ELF-1 (cell line): Measurements from ENCODE around the gene KCNS1.

Experiments used
- DNase-seq: peaks from one replicate; pipeline ENCODE4 v3.0.0-alpha.2; 2016; ENCODE audit warnings: low read depth, low spot score

Gene KCNS1

DNA sequence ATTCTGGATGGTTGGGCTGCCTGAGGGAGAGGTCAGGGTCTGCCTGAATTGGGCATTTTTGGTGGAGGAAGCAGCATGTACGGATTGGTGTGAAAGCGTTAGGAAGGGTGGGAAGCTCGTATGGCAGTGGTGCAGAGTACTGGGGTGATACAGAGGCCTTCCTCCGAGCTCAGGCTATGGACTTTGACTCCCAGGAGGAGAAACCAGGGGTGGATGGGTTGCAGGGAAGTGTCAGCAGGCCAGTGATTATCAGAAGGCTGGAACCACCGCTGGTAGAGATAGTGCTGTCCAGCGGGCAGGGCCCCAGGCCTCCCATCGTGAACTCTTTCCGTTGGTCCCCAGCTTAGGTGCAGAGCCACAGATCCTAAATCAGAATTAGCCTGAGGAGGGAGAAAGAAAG lies 8.7 kb upstream of the KCNS1 start:
- no peak for DNase-seq

DNA sequence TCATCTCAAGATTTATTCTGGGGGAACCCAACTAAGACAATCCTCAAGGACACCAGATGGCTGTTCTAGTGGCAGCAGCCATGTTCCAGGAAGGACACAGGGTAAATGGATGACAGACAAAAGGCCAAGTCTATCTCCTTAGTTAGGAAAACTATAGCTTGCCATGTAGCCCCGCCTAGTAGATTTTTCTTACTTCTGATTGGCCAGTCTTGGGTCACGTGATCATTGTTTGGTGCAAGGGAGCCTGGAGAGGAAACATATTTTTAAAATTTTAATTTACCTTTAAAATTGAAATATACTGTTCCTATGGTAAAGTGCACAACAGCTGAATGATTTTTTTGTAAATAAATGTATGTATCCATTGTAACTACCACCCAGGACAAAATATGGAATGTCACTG lies 4.4 kb upstream of the KCNS1 start:
- no peak for DNase-seq

DNA sequence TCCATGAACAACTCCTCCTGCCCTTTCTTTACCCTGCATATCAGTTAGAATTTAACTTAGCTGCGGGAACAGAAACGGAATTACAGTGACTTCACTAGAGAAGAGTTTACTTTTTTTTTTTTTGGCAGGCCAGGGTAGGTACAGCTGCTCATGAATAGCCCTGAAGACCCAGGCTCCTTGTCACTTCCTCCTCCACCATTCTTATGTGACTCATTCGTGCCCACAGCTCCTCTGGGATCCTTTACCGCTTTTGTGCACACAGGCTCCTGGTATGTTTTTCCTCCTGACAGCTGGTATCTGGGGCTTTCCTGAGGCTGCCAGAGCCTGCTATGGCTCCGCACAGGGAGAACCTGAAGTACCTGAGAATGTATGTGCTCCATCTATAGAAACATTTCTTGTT lies 3.9 kb upstream of the KCNS1 start:
- no peak for DNase-seq

DNA sequence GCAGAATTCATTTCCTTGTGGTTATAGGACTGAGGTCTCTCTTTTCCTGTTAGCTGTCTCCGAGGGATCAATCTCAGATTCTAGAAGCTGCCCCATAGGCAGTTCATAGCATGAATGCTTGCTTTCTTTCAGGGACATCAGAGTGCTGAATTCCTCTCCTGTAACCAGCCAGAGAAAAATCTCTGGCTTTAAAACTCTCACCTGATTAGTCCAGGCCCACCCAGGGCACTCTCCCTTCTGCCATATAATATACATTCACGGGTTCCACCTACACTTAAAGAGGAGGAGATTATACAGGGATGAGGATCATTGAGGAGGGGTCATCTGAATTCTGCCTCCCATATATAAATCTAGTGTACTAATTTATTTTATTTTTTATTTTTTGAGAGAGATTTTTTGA lies 2.1 kb upstream of the KCNS1 start:
- DNase-seq: no peak

DNA sequence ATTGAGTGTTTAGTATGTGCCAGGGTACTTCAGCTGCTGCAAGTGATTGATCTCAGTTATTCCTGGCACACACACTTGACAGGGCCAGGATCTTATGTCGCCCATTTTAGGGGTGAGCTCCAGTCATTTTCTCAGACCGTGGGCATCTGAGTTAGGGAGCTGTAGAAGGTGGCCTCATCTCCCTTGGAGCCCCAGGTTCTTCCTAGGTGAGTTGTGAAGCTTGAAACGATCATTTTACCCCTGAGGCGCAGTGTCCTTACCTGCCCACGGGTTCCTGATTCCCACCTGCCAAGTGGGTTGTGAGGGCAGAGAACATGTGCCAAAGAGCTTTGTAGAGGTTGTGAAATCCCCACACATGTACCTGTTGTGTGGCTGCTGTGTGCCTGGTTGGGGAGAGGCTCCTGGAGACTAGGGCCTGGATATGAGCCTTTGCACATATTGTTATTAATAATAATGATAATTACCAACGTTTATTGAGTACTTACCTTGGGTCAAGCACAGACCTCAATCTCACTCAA lies 465 bp upstream of the KCNS1 start:
- DNase-seq: no peak

DNA sequence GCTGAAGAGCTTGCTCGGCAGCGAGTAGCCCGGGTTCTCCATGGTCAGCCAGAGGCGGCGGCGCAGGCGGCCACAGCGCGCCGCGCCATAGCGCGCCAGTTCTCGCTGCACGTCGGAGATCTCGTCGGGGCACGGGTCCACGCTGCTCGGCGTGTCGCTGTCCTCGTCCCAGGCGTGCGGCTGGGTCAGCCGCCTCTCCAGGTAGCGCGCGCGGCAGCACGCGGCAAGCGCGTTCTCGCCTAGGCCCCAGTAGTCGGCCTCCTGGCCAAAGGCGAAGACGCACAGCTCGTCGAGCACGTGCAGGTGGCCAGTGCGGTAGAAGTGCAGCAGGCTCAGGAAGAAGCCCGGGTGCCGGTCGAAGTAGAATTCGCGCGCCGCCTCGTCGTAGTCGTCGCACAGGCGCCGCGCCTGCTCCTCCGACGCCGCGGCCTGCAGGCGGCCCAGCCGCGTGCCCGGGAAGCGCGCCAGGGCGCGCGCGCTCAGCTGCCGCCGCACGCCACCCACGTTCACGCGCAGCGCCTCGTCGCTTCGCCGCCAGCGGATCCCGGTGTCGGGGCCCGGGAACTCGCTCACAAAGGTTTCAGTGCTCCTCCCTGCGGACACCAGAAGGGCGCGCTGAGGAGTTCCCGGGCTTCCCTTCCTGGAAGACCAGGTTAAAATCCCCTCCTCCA lies 2.7 kb downstream of the KCNS1 start:
- peak; percentile 72 for DNase-seq

DNA sequence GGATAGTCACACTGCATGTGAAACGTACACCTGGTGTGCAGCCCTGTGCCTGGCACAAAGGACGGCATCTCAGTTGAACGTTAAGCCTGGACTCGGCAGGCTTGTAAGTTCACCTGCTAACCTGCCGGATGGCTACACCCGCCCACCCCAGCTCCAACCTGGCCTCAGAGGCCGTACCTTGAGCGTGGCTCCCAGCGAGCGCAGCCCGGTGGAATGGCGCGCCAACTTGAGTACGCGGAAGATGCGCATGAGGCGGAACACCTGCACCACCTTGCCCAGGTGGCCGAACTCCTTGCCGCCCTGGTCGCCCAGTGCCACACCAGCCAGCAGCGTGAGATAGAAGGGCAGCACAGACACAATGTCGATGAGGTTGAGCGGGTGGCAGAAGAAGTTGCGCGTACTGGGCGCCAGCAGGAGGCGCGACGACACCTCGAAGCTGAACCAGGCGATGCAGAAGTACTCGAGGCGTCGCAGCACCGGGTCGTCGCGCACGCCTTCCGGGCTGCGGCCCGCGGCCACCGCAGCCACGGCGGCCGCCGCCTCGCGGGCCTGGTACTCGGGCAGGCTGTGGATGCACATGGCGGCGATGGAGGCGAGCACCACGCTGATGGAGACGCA lies 3.3 kb downstream of the KCNS1 start:
- DNase-seq: peak; percentile 82

DNA sequence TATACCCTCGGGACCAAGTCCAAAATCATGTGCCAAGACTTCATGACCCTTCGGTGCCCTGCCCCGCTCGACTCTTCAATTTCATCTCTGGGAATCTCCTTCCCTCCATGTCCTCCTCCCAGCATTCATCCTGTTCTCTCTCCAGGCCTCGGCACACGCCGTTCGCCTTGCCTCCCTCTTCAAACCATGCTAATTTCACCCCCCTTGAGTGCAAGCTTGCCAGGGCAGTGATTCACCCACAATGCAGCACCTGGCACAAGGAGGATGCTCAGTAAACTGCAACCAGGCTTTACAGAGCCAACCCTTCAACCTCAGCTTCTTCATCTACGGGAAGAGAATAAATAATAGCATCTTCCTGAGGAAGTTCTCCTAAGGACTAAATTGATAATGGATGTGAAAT lies 4.1 kb downstream of the KCNS1 start:
- no peak for DNase-seq

DNA sequence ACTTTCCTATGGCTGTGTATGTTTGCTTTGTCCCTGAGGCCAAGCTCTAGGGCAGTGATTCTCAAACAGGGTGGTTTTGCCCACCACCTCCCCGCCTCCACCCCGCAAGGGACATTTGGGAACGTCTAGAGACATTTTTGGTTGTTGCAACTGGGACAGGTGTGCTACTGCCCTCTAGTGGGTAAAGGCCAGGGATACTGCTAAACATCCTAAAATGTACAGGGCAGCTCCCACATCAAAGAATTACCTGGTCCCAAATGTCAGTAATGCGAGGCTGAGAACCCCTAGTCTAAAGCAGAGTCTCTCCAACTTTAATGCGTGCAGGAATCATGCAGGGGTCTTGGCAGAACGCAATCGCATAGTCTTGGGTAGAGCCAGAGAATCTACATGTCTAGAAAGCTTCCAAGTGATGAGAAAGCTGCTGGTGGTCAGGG lies 5.1 kb downstream of the KCNS1 start:
- peak; percentile 73 for DNase-seq

DNA sequence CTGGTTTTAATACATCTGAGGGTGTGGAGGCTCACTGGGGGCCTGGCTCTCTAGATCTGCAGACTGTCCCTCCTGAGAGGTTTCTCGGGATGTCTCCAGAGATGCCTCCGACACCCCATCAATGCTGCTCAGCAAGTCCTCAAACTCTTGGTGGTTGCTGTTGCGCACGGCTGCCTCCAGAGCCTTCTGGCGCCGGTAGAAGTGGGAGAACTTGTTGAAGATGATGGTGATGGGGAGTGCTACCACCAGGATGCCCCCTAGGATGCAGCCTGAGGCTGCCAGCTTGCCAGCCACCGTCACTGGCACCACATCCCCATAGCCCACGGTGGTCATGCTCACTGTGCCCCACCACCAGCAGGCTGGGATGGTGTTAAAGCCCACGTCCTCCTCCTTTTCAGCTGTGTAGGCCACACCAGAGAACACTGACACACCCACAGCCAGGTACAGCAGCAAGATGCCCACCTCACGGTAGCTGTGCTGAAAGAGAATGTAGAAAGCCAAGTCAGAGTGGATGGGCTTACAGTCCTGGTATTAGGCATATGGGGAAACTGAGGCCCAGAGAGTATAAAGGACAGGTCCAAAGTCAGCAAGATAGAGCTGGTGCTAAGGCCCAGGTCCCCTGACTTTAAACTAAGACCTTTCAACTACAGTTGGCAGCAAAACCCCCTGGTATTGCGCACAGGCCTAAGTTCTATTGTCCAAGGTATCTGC lies 5.9 kb downstream of the KCNS1 start:
- no peak for DNase-seq

DNA sequence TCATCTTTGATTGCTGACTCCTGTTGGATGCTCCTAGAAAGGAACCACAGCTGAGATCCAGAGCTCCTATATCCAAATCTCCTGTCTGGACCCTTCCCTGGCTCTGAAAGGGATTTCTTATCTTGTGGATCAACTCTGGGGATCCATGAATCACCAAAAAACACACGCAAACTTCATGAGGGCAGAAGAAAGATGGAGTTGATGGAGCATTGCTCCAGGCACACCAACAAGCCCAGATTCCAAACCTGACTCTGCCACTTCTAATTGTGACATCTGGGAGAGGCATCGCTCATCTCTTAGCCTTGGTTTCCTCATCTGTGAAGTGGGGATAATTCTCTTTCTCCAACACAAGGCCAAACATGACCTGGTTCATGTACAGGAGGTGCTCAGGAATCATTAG lies 6.7 kb downstream of the KCNS1 start:
- DNase-seq: no peak

DNA sequence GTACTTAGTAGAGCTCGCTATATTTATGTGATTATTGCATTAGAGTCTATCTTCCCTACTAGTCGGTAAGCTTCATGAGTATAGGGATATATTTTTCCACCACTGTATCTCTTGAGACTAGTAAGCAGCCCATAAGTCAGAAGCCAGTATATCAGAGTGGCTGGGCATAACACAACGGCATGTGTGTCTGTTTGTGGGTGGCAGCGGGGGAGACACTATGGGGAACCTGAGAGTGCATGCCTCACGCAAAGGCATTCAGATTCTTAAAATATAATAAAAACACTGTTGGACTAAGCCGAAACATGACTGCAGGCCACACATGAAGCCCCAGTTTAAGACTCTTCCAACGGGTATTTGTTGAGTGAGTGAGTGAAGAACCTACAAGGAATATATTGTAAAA lies 8.0 kb downstream of the KCNS1 start:
- no peak for DNase-seq

DNA sequence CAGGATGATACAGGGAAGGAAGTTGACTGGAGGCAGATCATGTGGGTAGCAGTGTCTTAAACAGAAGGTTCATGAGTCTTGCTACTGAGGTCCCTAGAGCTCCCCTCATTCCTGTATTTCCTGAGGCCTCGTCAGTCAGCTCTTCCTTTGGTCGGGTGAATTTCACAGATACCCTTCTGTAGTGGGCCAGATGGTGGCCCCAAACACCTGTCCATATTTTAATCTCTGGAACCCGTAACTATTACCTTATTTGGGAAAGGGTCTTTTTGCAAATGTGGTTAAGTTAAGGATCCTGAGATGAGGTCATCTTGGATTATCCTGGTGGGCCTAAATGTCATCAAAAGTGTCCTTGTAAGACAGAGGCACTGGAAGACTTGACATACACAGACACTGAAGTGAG lies 9.6 kb downstream of the KCNS1 start:
- DNase-seq: no peak

DNA sequence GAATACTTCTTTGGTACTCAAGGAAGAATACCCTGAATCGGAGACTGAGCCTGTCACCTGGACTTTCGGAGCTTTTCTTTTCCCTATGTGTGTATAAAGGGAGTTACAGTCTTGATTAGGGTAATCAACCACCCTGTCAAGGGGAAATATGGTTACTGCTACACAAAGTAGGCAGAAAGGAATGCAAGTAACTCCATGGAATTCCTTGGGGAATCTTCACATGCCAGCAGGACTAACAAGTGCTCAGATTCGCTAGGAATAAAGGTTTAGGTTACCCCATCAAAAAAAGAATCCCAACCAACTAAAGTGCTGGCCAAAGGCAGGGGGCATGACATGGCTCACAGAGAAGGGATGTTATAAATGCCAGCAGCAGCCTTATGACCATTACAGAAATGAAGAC lies 10.4 kb downstream of the KCNS1 start:
- DNase-seq: no peak

DNA sequence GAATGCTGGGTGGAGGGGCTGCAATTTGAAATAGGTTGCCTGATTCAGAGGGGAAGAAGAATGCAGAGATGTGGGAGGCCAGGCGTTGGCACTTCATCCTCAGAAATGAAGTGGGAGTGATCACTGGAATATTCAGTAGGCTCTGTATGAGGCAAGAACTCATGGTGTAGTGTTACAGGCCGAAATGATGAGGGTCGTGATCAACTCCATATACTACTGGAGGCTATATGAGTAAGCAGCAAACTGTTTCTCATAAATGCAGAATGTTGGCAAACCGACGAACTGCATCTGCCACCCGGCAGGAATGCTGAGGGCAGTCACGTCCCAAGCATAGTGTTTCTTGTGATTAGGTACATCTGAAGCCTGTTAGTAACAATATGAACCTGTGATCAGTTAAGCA lies 12.7 kb downstream of the KCNS1 start:
- DNase-seq: no peak

DNA sequence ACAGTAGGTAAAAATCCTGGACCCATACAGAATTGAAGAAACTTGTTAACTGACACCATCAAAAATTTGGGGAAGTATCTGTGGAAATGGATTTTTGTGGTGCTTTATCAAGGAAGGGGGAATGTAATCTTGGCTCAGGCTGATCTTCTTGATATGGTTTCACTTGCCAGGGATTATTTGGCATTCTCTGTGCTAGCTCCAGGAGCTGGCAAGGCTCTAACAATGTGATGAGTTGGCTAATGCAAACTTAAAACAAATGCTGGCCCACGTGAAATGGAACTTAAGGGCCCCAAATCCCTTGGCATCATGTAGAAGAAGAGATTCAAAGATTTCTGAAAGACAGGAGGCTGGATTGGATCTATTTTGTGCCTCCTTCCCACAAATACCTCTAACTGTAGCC lies 13.1 kb downstream of the KCNS1 start:
- DNase-seq: no peak

DNA sequence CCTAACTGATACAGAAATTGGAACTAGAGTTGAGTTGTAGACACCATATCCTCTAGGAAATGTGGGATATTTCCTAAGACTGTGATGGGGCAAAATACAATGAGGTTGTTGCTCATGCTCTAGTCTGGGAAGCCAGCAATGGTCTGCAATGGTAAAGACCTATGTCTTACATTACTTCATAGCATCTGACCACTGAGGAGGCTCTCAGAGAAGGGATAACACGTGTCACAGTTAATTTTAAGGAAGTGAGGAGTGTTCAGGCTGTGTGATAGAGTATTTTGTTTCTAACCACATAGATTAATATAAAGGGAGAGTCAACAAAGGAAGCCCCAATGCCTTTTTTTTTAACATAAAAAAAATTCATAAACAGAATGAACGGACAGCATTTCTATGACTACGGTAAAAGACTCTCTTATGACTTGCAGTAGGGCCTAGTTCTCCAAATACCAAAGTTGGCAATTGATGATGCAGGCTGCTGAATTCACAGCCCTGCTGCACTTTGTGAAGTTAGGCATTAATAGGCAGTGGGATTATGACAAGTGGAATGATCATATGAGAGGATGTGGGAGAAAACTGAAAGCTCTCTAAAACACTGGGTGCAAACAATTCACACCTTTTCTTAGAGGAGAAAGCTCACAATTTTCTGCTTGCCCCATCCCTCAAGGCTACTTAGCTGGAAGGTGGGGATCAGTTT lies 13.7 kb downstream of the KCNS1 start:
- no peak for DNase-seq

DNA sequence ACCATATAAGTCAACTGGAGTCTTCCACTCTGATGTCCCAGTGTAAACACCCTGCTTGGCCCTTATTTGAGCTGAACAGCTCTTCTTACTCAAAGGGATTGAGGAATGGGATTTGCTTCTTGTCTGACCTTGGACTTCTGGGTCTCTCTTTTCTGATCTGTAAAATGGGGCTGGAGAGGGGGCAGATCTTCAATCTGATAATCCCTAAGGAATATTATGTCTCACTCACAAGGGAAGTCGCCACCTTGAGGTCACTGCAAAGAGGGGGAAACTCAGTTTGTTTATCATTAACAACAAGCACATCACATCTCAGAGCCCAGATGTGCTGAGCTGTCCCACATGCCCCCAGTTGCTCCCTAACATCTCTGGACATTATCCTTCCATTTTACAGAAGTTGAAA lies 15.1 kb downstream of the KCNS1 start:
- no peak for DNase-seq

DNA sequence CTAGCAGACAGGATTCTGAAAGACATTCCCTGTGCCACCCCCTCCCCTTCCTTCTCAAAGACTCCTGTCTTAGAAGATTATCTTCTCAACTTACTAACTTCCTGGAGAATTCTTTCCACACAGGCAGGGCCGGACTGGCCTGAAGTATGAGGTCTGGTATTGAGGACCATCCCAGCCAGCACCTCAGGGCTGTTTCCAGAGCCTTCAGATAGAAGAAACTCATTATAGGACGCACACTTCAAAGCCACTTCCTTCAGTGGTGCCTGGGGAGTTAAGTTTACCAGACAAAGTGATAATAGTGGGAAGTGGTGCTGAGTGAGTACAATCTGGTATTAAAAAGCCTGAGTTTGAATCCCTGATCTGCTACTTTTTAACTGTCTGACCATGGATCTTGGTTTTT lies 15.6 kb downstream of the KCNS1 start:
- DNase-seq: peak; percentile 68

DNA sequence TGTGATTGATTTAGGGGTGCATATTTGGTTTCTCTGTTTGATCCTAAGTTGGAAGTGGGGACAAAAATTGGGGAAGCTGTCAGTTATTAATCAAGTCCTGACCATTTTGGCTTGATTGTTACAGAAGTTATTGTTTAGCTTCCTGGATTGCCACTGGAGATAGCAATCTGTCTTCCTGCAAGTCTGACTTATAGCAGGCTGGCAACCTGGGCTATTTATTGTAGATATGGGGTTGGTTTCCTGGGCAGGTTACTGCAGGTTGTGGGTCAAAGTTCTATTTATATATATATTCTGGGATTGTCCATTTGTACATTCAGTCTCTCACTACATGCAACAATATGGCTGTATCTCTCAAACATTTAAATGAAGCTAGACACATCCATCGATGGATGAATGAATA lies 17.8 kb downstream of the KCNS1 start:
- no peak for DNase-seq

DNA sequence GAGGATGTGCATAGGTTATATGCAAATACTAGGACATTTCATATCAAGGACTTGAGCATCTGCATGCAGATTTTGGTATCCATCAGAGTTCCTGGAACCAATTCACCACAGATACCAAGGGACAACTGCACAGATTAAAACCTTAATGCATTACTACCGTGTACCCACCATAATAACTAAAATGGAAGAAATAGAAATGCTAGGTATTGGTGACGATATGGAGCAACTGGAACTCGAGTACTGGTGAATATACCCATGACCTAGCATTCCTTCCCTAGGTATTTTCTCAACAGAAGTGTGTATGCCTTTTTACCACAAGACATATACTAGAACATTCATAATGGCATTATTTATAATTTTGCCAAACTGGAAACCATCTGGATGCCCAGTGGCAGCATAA lies 18.5 kb downstream of the KCNS1 start:
- DNase-seq: no peak

DNA sequence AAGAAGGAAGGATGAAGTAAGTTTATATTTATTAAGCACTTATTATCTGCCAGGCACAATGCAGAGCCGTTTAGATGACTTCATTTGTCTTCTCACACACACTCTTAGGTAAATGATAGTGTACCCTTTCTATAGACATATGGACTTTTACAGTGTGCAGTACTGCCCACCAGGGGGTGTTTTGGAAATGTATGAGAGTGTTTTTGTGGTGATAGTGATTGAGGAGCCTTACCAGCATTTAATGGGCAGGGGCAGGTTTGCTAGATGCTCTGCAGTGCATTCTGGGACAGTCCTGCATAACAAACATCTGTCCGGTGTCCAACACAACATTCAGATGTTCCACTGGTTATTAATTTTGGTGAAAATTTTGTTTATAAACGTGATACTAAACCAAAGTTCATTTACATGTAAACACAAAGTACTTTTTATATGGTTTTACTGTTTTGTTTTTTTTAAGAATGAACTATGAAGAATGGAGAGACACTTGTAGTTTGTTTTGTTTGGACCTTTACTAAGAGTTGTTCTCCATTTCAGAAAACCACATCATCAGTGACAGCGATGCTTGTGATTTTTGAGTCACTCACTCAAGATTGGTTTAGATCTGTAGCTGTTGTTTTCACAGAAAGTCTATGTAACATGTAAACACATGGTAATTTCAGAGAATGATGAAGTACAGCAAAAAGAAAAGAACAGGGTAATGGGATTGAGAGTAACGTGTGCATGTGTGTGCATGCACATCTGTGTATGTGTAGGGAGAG lies 19.9 kb downstream of the KCNS1 start:
- no peak for DNase-seq
